ENCODE measurements around the gene CETN2. TPM values are rescaled to one million over a fixed set of nuclear protein-coding genes. Genes with fewer than 3 reads are reported as not detected.

Gene CETN2
- total RNA-seq (35.5 TPM), polyA plus RNA-seq (ENCODE audit: insufficient read depth in 1 of 8, insufficient read length in 8 of 8, low replicate concordance in 1 of 8) (10 to 100 TPM; 31.3 to 40.2 (median 33.0) TPM)
- long read RNA-seq, donor 1, transcript CETN2-201 (5 exons, 1,454 nt): major isoform, 5 of 5 reads
- long read RNA-seq, donor 1, partial matches to known transcripts: 0 of 5 reads
- long read RNA-seq, donor 1, other reads (novel, unspliced or antisense): 0 of 5 reads
- long read RNA-seq, donor 2, partial matches to known transcripts: 0 of 1 reads
- long read RNA-seq, donor 2, other reads (novel, unspliced or antisense): 0 of 1 reads
- long read RNA-seq, donor 3, transcript CETN2-201 (5 exons, 1,454 nt): major isoform, 19 of 19 reads
- long read RNA-seq, donor 3, partial matches to known transcripts: 0 of 19 reads
- long read RNA-seq, donor 3, other reads (novel, unspliced or antisense): 0 of 19 reads
- long read RNA-seq, donor 4, transcript CETN2-201 (5 exons, 1,454 nt): major isoform, 9 of 9 reads
- long read RNA-seq, donor 4, partial matches to known transcripts: 0 of 9 reads
- long read RNA-seq, donor 4, other reads (novel, unspliced or antisense): 0 of 9 reads
- long read RNA-seq, donor 5, transcript CETN2-201 (5 exons, 1,454 nt): major isoform, 28 of 34 reads
- long read RNA-seq, donor 5, partial matches to known transcripts: 6 of 34 reads
- long read RNA-seq, donor 5, other reads (novel, unspliced or antisense): 0 of 34 reads
- long read RNA-seq, donor 6, transcript CETN2-201 (5 exons, 1,454 nt): major isoform, 22 of 34 reads
- long read RNA-seq, donor 6, partial matches to known transcripts: 12 of 34 reads
- long read RNA-seq, donor 6, other reads (novel, unspliced or antisense): 0 of 34 reads
- long read RNA-seq, donor 7, transcript CETN2-201 (5 exons, 1,454 nt): major isoform, 15 of 22 reads
- long read RNA-seq, donor 7, partial matches to known transcripts: 7 of 22 reads
- long read RNA-seq, donor 7, other reads (novel, unspliced or antisense): 0 of 22 reads
- long read RNA-seq, donor 8, transcript CETN2-201 (5 exons, 1,454 nt): major isoform, 18 of 24 reads
- long read RNA-seq, donor 8, partial matches to known transcripts: 6 of 24 reads
- long read RNA-seq, donor 8, other reads (novel, unspliced or antisense): 0 of 24 reads
- long read RNA-seq, donor 9, transcript CETN2-201 (5 exons, 1,454 nt): major isoform, 8 of 8 reads
- long read RNA-seq, donor 9, partial matches to known transcripts: 0 of 8 reads
- long read RNA-seq, donor 9, other reads (novel, unspliced or antisense): 0 of 8 reads
- long read RNA-seq, donor 10, transcript CETN2-201 (5 exons, 1,454 nt): major isoform, 17 of 28 reads
- long read RNA-seq, donor 10, partial matches to known transcripts: 11 of 28 reads
- long read RNA-seq, donor 10, other reads (novel, unspliced or antisense): 0 of 28 reads
- long read RNA-seq, donor 11, transcript CETN2-201 (5 exons, 1,454 nt): major isoform, 13 of 13 reads
- long read RNA-seq, donor 11, partial matches to known transcripts: 0 of 13 reads
- long read RNA-seq, donor 11, other reads (novel, unspliced or antisense): 0 of 13 reads

DNA sequence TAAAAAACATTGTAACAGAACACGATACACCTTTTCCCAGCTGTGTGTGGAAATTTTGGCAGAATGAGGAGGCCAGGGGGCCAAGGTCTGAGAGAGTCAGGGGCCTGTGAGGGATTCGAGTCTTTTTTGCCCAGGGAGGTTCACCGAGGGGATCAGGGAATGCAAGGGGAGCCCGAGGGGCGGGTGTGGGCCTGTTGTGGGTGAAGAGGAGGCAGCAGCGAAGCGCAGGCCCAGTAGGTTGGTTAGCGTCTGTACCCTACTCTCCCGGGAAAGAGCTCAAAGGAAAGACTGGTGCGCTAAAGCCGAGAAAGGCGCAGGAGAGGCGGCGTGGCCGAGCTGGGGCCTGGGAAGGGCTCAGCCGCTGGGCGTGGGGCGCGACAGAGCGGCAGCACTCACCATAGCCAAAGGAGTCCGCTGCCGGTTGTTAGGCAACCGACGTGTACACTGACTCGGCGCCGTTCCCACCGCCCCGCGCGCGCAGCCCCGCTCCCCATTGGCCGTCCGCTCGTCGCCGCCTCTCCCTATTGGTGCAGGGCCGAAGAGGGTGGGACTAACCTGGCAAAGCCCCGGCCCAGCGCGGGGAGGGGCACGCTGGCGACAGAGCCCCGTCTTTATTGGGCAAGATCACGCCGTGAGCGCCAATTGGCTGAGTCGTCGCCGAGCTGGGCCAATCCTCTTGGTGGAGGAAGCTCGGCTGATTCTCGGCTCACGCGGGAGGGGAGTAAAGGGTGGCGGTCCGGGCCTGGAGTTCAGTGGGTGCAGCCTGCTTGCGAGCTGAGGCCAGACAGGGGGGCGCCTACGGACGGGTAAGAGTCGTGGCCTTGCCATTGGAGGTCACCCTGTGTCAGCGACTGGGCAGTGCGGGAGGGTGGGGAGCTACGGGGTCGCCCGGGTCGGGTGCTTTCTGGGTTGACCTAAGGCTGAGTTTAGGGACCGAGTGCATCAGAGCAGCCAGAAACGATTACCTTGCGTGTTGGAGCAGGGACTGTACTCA lies at the start of gene CETN2, which contains the start of gene NSDHL:
Gene CETN2 (minus strand): TSS at position 446 of the 994 bp plus-strand sequence. CDS start 47 bp downstream, at position 399.
Gene NSDHL (plus strand): TSS at position 752 of the 994 bp plus-strand sequence. CDS start 15,262 bp downstream, outside the sequence.
- 37% methylated on average over 70 of the region's 71 CpGs for WGBS (ENCODE audit: insufficient coverage)
- Histone ChIP-seq H3K4me1 (ENCODE audit: control insufficient read depth, insufficient read depth, low read length) (peaks cover 10% of the 10 kb centered on the region), H3K36me3 (ENCODE audit: control insufficient read depth, insufficient read depth, low read length) (peaks cover 18% of the 10 kb centered on the region), H3K27ac (ENCODE audit: low read length) (peak within 1 kb of the TSS; percentile 88), H3K4me3 (ENCODE audit: low read length) (peak within 1 kb of the TSS; percentile 68), H3K9me3 (replicated peaks; ENCODE audit: control insufficient read depth, low read depth, low read length) (no peaks in the 10 kb centered on the region), H3K27me3 (ENCODE audit: control insufficient read depth, insufficient read depth, low read length) (peaks cover 2% of the 10 kb centered on the region)
- DNase-seq: peak; percentile 98

GRCh38 chrX:152878976-152879755 lies 48.6 kb upstream of the CETN2 start:
- Histone ChIP-seq H3K27me3 (ENCODE audit: control insufficient read depth, insufficient read depth, low read length) (peaks cover 9% of the 10 kb centered on the region), H3K36me3 (ENCODE audit: control insufficient read depth, insufficient read depth, low read length) (no peaks in the 10 kb centered on the region), H3K4me1 (ENCODE audit: control insufficient read depth, insufficient read depth, low read length) (no peaks in the 10 kb centered on the region), H3K4me3 (ENCODE audit: low read length) (no peak overlapping the region), H3K27ac (ENCODE audit: low read length) (no peak overlapping the region), H3K9me3 (replicated peaks; ENCODE audit: control insufficient read depth, low read depth, low read length) (no peaks in the 10 kb centered on the region)
- 75% methylated on average over 11 of the region's 16 CpGs for WGBS (ENCODE audit: insufficient coverage)
- no peak for DNase-seq

DNA sequence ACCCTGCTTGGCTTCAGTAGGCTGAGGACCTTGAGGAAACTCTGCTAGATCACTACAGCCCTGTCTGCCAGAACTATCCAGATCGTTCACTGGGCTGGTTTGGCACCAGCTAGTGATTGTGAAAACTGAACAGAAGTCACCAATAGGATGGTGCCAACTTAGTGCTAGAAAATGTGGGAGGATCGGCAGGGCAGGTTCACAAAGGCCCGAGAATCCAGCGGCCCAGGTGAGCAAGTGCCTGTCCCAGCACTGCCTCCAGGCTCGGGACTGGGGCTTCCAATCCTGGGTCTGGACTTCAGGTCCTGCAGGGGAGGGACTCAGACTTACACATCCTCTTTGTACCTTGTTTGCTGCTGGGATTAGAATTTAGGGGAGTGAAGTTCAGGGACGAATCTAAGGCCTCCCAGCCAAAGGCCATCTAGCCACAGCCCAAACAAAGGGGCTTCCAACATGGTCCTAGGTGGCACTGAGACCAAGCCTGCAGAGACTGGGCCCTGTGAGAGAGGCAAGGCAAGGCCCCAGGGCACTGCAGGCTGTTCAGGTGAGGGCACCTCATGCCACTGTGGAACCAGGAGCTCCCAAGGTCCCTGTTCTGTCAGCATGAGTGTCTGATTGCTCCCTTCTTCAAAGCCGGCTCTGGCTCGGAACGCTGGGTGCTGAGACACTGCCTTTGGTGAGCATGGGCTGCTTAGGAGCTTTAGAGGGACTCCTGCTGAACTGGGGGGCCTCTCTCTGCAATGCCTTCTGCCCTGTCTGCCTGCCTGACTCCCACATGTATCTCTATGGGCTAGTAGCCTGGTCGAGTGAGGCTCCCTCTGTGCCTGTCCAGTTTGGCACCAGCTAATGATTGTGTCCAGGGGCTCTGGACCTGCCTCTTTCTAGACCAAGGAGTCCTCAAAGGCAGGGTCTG lies 46.6 kb upstream of the CETN2 start:
- Histone ChIP-seq H3K4me1 (ENCODE audit: control insufficient read depth, insufficient read depth, low read length) (no peaks in the 10 kb centered on the region), H3K4me3 (ENCODE audit: low read length) (no peak overlapping the region), H3K27me3 (ENCODE audit: control insufficient read depth, insufficient read depth, low read length) (peaks cover 5% of the 10 kb centered on the region), H3K27ac (ENCODE audit: low read length) (no peak overlapping the region), H3K9me3 (replicated peaks; ENCODE audit: control insufficient read depth, low read depth, low read length) (no peaks in the 10 kb centered on the region), H3K36me3 (ENCODE audit: control insufficient read depth, insufficient read depth, low read length) (no peaks in the 10 kb centered on the region)
- 83% methylated on average over 8 of the region's 10 CpGs for WGBS (ENCODE audit: insufficient coverage)
- no peak for DNase-seq

DNA sequence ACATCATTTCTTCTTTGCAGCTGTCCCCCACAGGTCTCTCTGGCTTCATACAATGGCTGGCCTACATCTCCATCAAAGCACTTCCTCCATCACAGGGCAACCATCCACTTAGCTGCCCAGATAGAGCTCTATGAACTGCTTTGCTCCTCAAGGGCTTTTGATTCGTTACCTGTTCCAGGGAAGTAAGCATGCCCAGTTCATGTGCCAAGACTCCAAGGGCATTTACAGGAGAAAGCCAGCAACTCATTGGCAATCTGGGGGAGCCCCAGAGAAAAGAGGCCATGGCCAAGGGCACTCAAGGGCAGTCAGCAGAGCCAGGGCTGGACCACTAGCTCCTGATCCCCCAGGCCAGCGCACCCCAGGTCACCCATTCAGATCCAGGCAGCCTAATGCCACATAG lies 42.8 kb upstream of the CETN2 start:
- Histone ChIP-seq H3K36me3 (ENCODE audit: control insufficient read depth, insufficient read depth, low read length) (peaks cover 8% of the 10 kb centered on the region), H3K9me3 (replicated peaks; ENCODE audit: control insufficient read depth, low read depth, low read length) (no peaks in the 10 kb centered on the region), H3K4me1 (ENCODE audit: control insufficient read depth, insufficient read depth, low read length) (no peaks in the 10 kb centered on the region), H3K27ac (ENCODE audit: low read length) (no peak overlapping the region), H3K4me3 (ENCODE audit: low read length) (no peak overlapping the region), H3K27me3 (ENCODE audit: control insufficient read depth, insufficient read depth, low read length) (peaks cover 9% of the 10 kb centered on the region)
- no peak for DNase-seq
- 88% methylated on average over 2 of the region's 2 CpGs for WGBS (ENCODE audit: insufficient coverage)

GRCh38 chrX:152872522-152872921 lies 42.0 kb upstream of the CETN2 start:
- Histone ChIP-seq H3K4me1 (ENCODE audit: control insufficient read depth, insufficient read depth, low read length) (no peaks in the 10 kb centered on the region), H3K27ac (ENCODE audit: low read length) (no peak overlapping the region), H3K27me3 (ENCODE audit: control insufficient read depth, insufficient read depth, low read length) (peaks cover 9% of the 10 kb centered on the region), H3K36me3 (ENCODE audit: control insufficient read depth, insufficient read depth, low read length) (peaks cover 8% of the 10 kb centered on the region), H3K4me3 (ENCODE audit: low read length) (no peak overlapping the region), H3K9me3 (replicated peaks; ENCODE audit: control insufficient read depth, low read depth, low read length) (no peaks in the 10 kb centered on the region)
- DNase-seq: no peak
- WGBS (ENCODE audit: insufficient coverage): 83% methylated on average over 1 of the region's 2 CpGs

GRCh38 chrX:152871260-152871659 lies 40.7 kb upstream of the CETN2 start:
- Histone ChIP-seq H3K4me1 (ENCODE audit: control insufficient read depth, insufficient read depth, low read length) (no peaks in the 10 kb centered on the region), H3K36me3 (ENCODE audit: control insufficient read depth, insufficient read depth, low read length) (peaks cover 12% of the 10 kb centered on the region), H3K27me3 (ENCODE audit: control insufficient read depth, insufficient read depth, low read length) (peaks cover 9% of the 10 kb centered on the region), H3K9me3 (replicated peaks; ENCODE audit: control insufficient read depth, low read depth, low read length) (no peaks in the 10 kb centered on the region), H3K27ac (ENCODE audit: low read length) (no peak overlapping the region), H3K4me3 (ENCODE audit: low read length) (no peak overlapping the region)
- DNase-seq: no peak
- WGBS (ENCODE audit: insufficient coverage): 81% methylated on average over 9 of the region's 9 CpGs

- 87% methylated on average over 4 of the region's 7 CpGs for WGBS (ENCODE audit: insufficient coverage)
- no peak for DNase-seq
- no peaks in the 10 kb centered on the region for H3K4me1 ChIP-seq (ENCODE audit: control insufficient read depth, insufficient read depth, low read length)
These were observed 39.4 kb upstream of the CETN2 start for GRCh38 chrX:152869972-152870371.

More at GRCh38 chrX:152869972-152870371, 39.4 kb upstream of the CETN2 start:
- Histone ChIP-seq H3K36me3 (ENCODE audit: control insufficient read depth, insufficient read depth, low read length) (peaks cover 18% of the 10 kb centered on the region), H3K27ac (ENCODE audit: low read length) (no peak overlapping the region), H3K9me3 (replicated peaks; ENCODE audit: control insufficient read depth, low read depth, low read length) (no peaks in the 10 kb centered on the region), H3K4me3 (ENCODE audit: low read length) (no peak overlapping the region), H3K27me3 (ENCODE audit: control insufficient read depth, insufficient read depth, low read length) (peaks cover 6% of the 10 kb centered on the region)

Data from muscle of leg (tissue), 16 donors.